Spinal cord (tissue), 10 donors: ENCODE results near the gene CSTF1. TPM values are rescaled to one million over a fixed set of nuclear protein-coding genes. Genes with fewer than 3 reads are reported as not detected.

ENCODE experiments used
- DNase-seq, 6 donors: peaks; one replicate each; pipeline versions ENCODE4 v3.0.0 to v3.0.0-alpha.2; 2013 to 2015; ENCODE audit warnings: low spot score in 6 of 6, low read depth in 4 of 6
- H3K27ac ChIP-seq: one replicate; pipeline ENCODE4 v1.5.1; 2013; ENCODE audit warnings: low read depth, low read length, control low read depth
- H3K27me3 ChIP-seq: one replicate; pipeline ENCODE4 v1.6.1; 2013; ENCODE audit warnings: low read length; ENCODE audit not compliant: control insufficient read depth, insufficient read depth
- H3K36me3 ChIP-seq: one replicate; pipeline ENCODE4 v1.6.1; 2013; ENCODE audit warnings: low read length; ENCODE audit not compliant: control insufficient read depth, insufficient read depth
- H3K4me1 ChIP-seq: one replicate; pipeline ENCODE4 v1.6.1; 2013; ENCODE audit warnings: low read length; ENCODE audit not compliant: control insufficient read depth, insufficient read depth
- H3K4me3 ChIP-seq: one replicate; pipeline ENCODE4 v1.5.1; 2013; ENCODE audit warnings: low read depth, low read length, control low read depth
- H3K9me3 ChIP-seq: one replicate; pipeline ENCODE4 v1.6.1; 2013; ENCODE audit warnings: low read length; ENCODE audit not compliant: control insufficient read depth, insufficient read depth
- WGBS: methylation state at CpG from one replicate; pipeline ENCODE4 v1.1.5; 2013; ENCODE audit warnings: missing lambda C conversion rate; ENCODE audit not compliant: insufficient coverage; 5-methylcytosine and 5-hydroxymethylcytosine counted together
- polyA plus RNA-seq, 2 donors: library from polyadenylated mRNA; unstranded; fragments of 120-200 nt; gene quantifications; one replicate each; pipeline ENCODE4 v1.2.1, GENCODE V29; 2013; ENCODE audit not compliant: insufficient read length in 2 of 2
- total RNA-seq, 2 donors: library from RNA; depleted of rRNA in 1 of 2; stranded (reverse); fragments of 120-200 nt in 1 of 2; fragments of >200 nt in 1 of 2; gene quantifications; one replicate each; pipeline versions ENCODE4 v1.2.3 to v1.2.4, GENCODE V29; 2013 to 2014
- donor health status: healthy.

The CSTF1 gene
- total and polyA plus RNA-seq, 4 donors: 24.1 to 36.0 (median 28.9) TPM

GRCh38 chr20:56352345-56353055, 39.9 kb upstream of the CSTF1 start:
- Histone ChIP-seq H3K4me1 (peaks cover 3% of the 10 kb centered on the region), H3K36me3 (no peaks in the 10 kb centered on the region), H3K27me3 (no peaks in the 10 kb centered on the region), H3K4me3 (no peak overlapping the region), H3K27ac (no peak overlapping the region), H3K9me3 (no peaks in the 10 kb centered on the region)
- WGBS: 90% methylated on average over 2 of the region's 5 CpGs
- DNase-seq: no peak

- DNase-seq: no peak
- H3K27ac ChIP-seq: no peak overlapping the region
- no peaks in the 10 kb centered on the region for H3K9me3 ChIP-seq
- H3K4me1 ChIP-seq: no peaks in the 10 kb centered on the region
- no peaks in the 10 kb centered on the region for H3K36me3 ChIP-seq
- H3K4me3 ChIP-seq: no peak overlapping the region
- WGBS: 86% methylated on average over 4 of the region's 4 CpGs
- H3K27me3 ChIP-seq: no peaks in the 10 kb centered on the region
Measured at GRCh38 chr20:56353356-56353755, 39.1 kb upstream of the CSTF1 start.

GRCh38 chr20:56358070-56358469, 34.4 kb upstream of the CSTF1 start:
- Histone ChIP-seq H3K36me3 (peaks cover 13% of the 10 kb centered on the region), H3K27me3 (no peaks in the 10 kb centered on the region), H3K4me1 (peaks cover 23% of the 10 kb centered on the region), H3K27ac (no peak overlapping the region), H3K9me3 (no peaks in the 10 kb centered on the region), H3K4me3 (peak overlapping the region; percentile 37)
- no peak for DNase-seq
- WGBS: 80% methylated on average over 1 of the region's 6 CpGs

- peaks cover 15% of the 10 kb centered on the region for H3K36me3 ChIP-seq
- peak in 5 of 6 donors; percentile 77 to 97 (median 88) for DNase-seq
- H3K9me3 ChIP-seq: no peaks in the 10 kb centered on the region
- H3K4me3 ChIP-seq: peak within 1 kb of the TSS; percentile 71
- peak within 1 kb of the TSS; percentile 75 for H3K27ac ChIP-seq
- peaks cover 24% of the 10 kb centered on the region for H3K4me1 ChIP-seq
- H3K27me3 ChIP-seq: no peaks in the 10 kb centered on the region
- WGBS: under 1% methylated on average over 62 of the region's 63 CpGs
Measured at GRCh38 chr20:56358600-56359211, 33.7 kb upstream of the CSTF1 start, which contains the start of gene FAM210B. Gene FAM210B (plus strand): TSS chr20:56358974. CDS start chr20:56359006, 32 bp downstream.

- H3K9me3 ChIP-seq: no peaks in the 10 kb centered on the region
- peaks cover 15% of the 10 kb centered on the region for H3K36me3 ChIP-seq
- peak overlapping the region; percentile 75 for H3K27ac ChIP-seq
- DNase-seq: peak in 2 of 6 donors; percentile 76 to 78
- 7% methylated on average over 50 of the region's 51 CpGs for WGBS
- H3K27me3 ChIP-seq: no peaks in the 10 kb centered on the region
- H3K4me1 ChIP-seq: peaks cover 24% of the 10 kb centered on the region
- H3K4me3 ChIP-seq: peak overlapping the region; percentile 71
Measured at GRCh38 chr20:56359212-56360132, 33.0 kb upstream of the CSTF1 start.

GRCh38 chr20:56360133-56360907, 32.1 kb upstream of the CSTF1 start:
- Histone ChIP-seq H3K27me3 (no peaks in the 10 kb centered on the region), H3K4me1 (peaks cover 24% of the 10 kb centered on the region), H3K9me3 (no peaks in the 10 kb centered on the region), H3K4me3 (peak overlapping the region; percentile 71), H3K27ac (no peak overlapping the region), H3K36me3 (peaks cover 17% of the 10 kb centered on the region)
- no peak for DNase-seq
- WGBS: 56% methylated on average over 12 of the region's 14 CpGs

GRCh38 chr20:56360908-56361205, 31.6 kb upstream of the CSTF1 start:
- Histone ChIP-seq H3K4me1 (peaks cover 24% of the 10 kb centered on the region), H3K4me3 (no peak overlapping the region), H3K36me3 (peaks cover 22% of the 10 kb centered on the region), H3K9me3 (no peaks in the 10 kb centered on the region), H3K27ac (no peak overlapping the region), H3K27me3 (no peaks in the 10 kb centered on the region)
- 70% methylated on average over 7 of the region's 8 CpGs for WGBS
- DNase-seq: peak in 2 of 6 donors; percentile 20 to 40

- Histone ChIP-seq H3K9me3 (no peaks in the 10 kb centered on the region), H3K27ac (no peak overlapping the region), H3K4me3 (no peak overlapping the region), H3K36me3 (peaks cover 22% of the 10 kb centered on the region), H3K27me3 (no peaks in the 10 kb centered on the region), H3K4me1 (peaks cover 24% of the 10 kb centered on the region)
- no peak for DNase-seq
- no CpG with 5 or more reads among the region's 8 CpGs for WGBS
Measured at GRCh38 chr20:56361900-56362299, 30.5 kb upstream of the CSTF1 start.

- 61% methylated on average over 2 of the region's 8 CpGs for WGBS
- peaks cover 25% of the 10 kb centered on the region for H3K36me3 ChIP-seq
- H3K27ac ChIP-seq: no peak overlapping the region
- DNase-seq: no peak
- no peaks in the 10 kb centered on the region for H3K9me3 ChIP-seq
- no peaks in the 10 kb centered on the region for H3K27me3 ChIP-seq
- H3K4me3 ChIP-seq: no peak overlapping the region
- H3K4me1 ChIP-seq: peaks cover 24% of the 10 kb centered on the region
Measured at GRCh38 chr20:56362833-56363413, 29.5 kb upstream of the CSTF1 start.
